ENCODE data around the gene BACE1. TPM values are rescaled to one million over a fixed set of nuclear protein-coding genes. Genes with fewer than 3 reads are reported as not detected.

BACE1 gene
- total and polyA plus RNA-seq, 2 of the 13 experiments (the other 11 are each of a cell fraction or from before 2014, with no cell fraction given): 7.5 to 17.9 TPM

DNA sequence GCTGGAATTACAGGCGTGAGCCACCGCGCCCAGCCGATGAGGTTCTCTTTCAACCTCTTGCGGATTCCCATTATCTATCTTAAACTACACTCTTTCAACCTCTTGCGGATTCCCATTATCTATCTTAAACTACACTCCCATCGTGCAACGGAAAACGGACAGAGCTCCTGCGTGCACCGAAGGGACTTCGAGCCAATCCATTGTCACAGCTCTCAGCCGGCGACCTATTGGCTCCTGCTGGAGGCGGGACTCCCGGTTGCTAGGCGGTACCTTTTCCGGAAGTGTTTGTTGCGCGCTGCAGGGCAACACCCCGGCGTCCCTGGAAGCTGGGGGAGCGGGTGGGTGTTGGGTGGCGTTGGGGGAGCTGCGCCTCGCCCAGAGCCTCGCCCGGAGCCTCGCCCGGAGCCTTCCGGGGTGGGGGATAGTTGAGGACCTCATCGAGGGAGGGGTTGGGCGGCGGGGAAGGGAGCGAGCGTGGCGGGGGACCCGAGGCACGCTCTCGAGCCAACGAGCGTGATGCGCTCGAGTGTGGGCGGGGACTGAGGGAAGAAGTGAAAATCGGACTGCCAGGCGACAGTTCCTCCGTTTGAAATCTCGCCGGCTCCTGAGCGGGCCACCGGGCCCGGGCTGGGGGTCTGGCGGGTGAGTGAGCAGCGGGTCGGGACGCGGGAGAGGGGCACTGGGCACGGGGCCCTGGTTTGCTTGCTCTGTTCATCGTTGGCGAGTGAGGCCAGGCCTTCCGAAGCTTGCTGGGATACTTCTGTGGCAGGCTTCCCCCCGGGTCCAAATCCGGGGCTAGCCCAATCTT, 11.7 kb upstream of the BACE1 start, which contains the start of gene CEP164 (continued):
- TF ChIP-seq, protein P1, sequence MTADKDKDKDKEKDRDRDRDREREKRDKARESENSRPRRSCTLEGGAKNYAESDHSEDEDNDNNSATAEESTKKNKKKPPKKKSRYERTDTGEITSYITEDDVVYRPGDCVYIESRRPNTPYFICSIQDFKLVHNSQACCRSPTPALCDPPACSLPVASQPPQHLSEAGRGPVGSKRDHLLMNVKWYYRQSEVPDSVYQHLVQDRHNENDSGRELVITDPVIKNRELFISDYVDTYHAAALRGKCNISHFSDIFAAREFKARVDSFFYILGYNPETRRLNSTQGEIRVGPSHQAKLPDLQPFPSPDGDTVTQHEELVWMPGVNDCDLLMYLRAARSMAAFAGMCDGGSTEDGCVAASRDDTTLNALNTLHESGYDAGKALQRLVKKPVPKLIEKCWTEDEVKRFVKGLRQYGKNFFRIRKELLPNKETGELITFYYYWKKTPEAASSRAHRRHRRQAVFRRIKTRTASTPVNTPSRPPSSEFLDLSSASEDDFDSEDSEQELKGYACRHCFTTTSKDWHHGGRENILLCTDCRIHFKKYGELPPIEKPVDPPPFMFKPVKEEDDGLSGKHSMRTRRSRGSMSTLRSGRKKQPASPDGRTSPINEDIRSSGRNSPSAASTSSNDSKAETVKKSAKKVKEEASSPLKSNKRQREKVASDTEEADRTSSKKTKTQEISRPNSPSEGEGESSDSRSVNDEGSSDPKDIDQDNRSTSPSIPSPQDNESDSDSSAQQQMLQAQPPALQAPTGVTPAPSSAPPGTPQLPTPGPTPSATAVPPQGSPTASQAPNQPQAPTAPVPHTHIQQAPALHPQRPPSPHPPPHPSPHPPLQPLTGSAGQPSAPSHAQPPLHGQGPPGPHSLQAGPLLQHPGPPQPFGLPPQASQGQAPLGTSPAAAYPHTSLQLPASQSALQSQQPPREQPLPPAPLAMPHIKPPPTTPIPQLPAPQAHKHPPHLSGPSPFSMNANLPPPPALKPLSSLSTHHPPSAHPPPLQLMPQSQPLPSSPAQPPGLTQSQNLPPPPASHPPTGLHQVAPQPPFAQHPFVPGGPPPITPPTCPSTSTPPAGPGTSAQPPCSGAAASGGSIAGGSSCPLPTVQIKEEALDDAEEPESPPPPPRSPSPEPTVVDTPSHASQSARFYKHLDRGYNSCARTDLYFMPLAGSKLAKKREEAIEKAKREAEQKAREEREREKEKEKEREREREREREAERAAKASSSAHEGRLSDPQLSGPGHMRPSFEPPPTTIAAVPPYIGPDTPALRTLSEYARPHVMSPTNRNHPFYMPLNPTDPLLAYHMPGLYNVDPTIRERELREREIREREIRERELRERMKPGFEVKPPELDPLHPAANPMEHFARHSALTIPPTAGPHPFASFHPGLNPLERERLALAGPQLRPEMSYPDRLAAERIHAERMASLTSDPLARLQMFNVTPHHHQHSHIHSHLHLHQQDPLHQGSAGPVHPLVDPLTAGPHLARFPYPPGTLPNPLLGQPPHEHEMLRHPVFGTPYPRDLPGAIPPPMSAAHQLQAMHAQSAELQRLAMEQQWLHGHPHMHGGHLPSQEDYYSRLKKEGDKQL (CRISPR knock-in tag; IDR thresholded peaks at IDR 0.05; ENCODE audit: low read depth): no peak
- TF ChIP-seq, protein P2, sequence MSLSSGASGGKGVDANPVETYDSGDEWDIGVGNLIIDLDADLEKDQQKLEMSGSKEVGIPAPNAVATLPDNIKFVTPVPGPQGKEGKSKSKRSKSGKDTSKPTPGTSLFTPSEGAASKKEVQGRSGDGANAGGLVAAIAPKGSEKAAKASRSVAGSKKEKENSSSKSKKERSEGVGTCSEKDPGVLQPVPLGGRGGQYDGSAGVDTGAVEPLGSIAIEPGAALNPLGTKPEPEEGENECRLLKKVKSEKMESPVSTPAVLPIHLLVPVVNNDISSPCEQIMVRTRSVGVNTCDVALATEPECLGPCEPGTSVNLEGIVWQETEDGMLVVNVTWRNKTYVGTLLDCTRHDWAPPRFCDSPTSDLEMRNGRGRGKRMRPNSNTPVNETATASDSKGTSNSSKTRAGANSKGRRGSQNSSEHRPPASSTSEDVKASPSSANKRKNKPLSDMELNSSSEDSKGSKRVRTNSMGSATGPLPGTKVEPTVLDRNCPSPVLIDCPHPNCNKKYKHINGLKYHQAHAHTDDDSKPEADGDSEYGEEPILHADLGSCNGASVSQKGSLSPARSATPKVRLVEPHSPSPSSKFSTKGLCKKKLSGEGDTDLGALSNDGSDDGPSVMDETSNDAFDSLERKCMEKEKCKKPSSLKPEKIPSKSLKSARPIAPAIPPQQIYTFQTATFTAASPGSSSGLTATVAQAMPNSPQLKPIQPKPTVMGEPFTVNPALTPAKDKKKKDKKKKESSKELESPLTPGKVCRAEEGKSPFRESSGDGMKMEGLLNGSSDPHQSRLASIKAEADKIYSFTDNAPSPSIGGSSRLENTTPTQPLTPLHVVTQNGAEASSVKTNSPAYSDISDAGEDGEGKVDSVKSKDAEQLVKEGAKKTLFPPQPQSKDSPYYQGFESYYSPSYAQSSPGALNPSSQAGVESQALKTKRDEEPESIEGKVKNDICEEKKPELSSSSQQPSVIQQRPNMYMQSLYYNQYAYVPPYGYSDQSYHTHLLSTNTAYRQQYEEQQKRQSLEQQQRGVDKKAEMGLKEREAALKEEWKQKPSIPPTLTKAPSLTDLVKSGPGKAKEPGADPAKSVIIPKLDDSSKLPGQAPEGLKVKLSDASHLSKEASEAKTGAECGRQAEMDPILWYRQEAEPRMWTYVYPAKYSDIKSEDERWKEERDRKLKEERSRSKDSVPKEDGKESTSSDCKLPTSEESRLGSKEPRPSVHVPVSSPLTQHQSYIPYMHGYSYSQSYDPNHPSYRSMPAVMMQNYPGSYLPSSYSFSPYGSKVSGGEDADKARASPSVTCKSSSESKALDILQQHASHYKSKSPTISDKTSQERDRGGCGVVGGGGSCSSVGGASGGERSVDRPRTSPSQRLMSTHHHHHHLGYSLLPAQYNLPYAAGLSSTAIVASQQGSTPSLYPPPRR (CRISPR knock-in tag; IDR thresholded peaks at IDR 0.05; ENCODE audit: borderline replicate concordance): 0 out of 2 replicates have a peak, but pooled peaks have one; percentile 19
- TF ChIP-seq CHD4 (IDR thresholded peaks at IDR 0.05; ENCODE audit: borderline replicate concordance, low read length) (peak; percentile 67), NKX3-1 (CRISPR knock-in tag; IDR thresholded peaks at IDR 0.05) (0 out of 2 replicates have a peak, but pooled peaks have one; percentile 50), MIER2 (CRISPR knock-in tag; IDR thresholded peaks at IDR 0.05) (0 out of 2 replicates have a peak, but pooled peaks have one; percentile 20), ZNF501 (CRISPR knock-in tag; IDR thresholded peaks at IDR 0.05) (peak; percentile 85)
- TF ChIP-seq, protein P3, sequence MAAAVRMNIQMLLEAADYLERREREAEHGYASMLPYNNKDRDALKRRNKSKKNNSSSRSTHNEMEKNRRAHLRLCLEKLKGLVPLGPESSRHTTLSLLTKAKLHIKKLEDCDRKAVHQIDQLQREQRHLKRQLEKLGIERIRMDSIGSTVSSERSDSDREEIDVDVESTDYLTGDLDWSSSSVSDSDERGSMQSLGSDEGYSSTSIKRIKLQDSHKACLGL (CRISPR knock-in tag; IDR thresholded peaks at IDR 0.05): peak; percentile 74; the same call in 1 of the 2 replicates
- TF ChIP-seq, protein P4, sequence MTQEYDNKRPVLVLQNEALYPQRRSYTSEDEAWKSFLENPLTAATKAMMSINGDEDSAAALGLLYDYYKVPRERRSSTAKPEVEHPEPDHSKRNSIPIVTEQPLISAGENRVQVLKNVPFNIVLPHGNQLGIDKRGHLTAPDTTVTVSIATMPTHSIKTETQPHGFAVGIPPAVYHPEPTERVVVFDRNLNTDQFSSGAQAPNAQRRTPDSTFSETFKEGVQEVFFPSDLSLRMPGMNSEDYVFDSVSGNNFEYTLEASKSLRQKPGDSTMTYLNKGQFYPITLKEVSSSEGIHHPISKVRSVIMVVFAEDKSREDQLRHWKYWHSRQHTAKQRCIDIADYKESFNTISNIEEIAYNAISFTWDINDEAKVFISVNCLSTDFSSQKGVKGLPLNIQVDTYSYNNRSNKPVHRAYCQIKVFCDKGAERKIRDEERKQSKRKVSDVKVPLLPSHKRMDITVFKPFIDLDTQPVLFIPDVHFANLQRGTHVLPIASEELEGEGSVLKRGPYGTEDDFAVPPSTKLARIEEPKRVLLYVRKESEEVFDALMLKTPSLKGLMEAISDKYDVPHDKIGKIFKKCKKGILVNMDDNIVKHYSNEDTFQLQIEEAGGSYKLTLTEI (CRISPR knock-in tag; conservative IDR thresholded peaks at IDR 0.05): no peak
- TF ChIP-seq, protein P5, sequence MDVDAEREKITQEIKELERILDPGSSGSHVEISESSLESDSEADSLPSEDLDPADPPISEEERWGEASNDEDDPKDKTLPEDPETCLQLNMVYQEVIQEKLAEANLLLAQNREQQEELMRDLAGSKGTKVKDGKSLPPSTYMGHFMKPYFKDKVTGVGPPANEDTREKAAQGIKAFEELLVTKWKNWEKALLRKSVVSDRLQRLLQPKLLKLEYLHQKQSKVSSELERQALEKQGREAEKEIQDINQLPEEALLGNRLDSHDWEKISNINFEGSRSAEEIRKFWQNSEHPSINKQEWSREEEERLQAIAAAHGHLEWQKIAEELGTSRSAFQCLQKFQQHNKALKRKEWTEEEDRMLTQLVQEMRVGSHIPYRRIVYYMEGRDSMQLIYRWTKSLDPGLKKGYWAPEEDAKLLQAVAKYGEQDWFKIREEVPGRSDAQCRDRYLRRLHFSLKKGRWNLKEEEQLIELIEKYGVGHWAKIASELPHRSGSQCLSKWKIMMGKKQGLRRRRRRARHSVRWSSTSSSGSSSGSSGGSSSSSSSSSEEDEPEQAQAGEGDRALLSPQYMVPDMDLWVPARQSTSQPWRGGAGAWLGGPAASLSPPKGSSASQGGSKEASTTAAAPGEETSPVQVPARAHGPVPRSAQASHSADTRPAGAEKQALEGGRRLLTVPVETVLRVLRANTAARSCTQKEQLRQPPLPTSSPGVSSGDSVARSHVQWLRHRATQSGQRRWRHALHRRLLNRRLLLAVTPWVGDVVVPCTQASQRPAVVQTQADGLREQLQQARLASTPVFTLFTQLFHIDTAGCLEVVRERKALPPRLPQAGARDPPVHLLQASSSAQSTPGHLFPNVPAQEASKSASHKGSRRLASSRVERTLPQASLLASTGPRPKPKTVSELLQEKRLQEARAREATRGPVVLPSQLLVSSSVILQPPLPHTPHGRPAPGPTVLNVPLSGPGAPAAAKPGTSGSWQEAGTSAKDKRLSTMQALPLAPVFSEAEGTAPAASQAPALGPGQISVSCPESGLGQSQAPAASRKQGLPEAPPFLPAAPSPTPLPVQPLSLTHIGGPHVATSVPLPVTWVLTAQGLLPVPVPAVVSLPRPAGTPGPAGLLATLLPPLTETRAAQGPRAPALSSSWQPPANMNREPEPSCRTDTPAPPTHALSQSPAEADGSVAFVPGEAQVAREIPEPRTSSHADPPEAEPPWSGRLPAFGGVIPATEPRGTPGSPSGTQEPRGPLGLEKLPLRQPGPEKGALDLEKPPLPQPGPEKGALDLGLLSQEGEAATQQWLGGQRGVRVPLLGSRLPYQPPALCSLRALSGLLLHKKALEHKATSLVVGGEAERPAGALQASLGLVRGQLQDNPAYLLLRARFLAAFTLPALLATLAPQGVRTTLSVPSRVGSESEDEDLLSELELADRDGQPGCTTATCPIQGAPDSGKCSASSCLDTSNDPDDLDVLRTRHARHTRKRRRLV (CRISPR knock-in tag; IDR thresholded peaks at IDR 0.05): 0 out of 2 replicates have a peak, but pooled peaks have one; percentile 55
